SJSA1 (cell line): ENCODE data around the gene APOL5. TPM values are rescaled to one million over a fixed set of nuclear protein-coding genes. Genes with fewer than 3 reads are reported as not detected.
A peak's percentile ranks its signal among the peaks of the same experiment; 100 is the strongest.
"Not testable (repeated sequence)": the region's sequence is repeated elsewhere in the genome, so short reads cannot be mapped to it uniquely, and the experiment has no call there.

Experiments
- DNase-seq, 2 experiments: peaks; one replicate each; pipeline ENCODE4 v3.0.0-alpha.2; 2015 to 2020; ENCODE audit warnings: low spot score in 2 of 2, low read depth in 1 of 2
- H3K27ac ChIP-seq: fragments of 250-450 bp; sonication (Bioruptor Pico); 2 replicates; pipeline ENCODE4 v1.5.1; 2020; ENCODE audit warnings: mild to moderate bottlenecking, moderate library complexity
- H3K27me3 ChIP-seq: fragments of 250-450 bp; sonication (Bioruptor Pico); replicated peaks from 2 replicates; pipeline ENCODE4 v1.5.1; 2020; ENCODE audit warnings: mild to moderate bottlenecking, moderate library complexity
- H3K36me3 ChIP-seq: fragments of 250-450 bp; sonication (Bioruptor Pico); 2 replicates; pipeline ENCODE4 v1.5.1; 2020; ENCODE audit warnings: mild to moderate bottlenecking
- H3K4me1 ChIP-seq: fragments of 250-450 bp; sonication (Bioruptor Pico); replicated peaks from 2 replicates; pipeline ENCODE4 v1.6.1; 2021; ENCODE audit warnings: mild to moderate bottlenecking
- H3K4me3 ChIP-seq: fragments of 250-450 bp; sonication (Bioruptor Pico); 2 replicates; pipeline ENCODE4 v1.5.1; 2020; ENCODE audit warnings: mild to moderate bottlenecking
- H3K9me3 ChIP-seq: fragments of 250-450 bp; sonication (Bioruptor Pico); replicated peaks from 2 replicates; pipeline ENCODE4 v1.5.1; 2020; ENCODE audit warnings: mild to moderate bottlenecking
- total RNA-seq: library from RNA; depleted of rRNA; stranded (reverse); fragments of >200 nt; shearing (Covaris generic); gene quantifications from 2 replicates; pipeline ENCODE4 v1.2.3, GENCODE V29; 2014

Gene APOL5
- total RNA-seq, 1 experiment from 2014 or later = not detected

DNA sequence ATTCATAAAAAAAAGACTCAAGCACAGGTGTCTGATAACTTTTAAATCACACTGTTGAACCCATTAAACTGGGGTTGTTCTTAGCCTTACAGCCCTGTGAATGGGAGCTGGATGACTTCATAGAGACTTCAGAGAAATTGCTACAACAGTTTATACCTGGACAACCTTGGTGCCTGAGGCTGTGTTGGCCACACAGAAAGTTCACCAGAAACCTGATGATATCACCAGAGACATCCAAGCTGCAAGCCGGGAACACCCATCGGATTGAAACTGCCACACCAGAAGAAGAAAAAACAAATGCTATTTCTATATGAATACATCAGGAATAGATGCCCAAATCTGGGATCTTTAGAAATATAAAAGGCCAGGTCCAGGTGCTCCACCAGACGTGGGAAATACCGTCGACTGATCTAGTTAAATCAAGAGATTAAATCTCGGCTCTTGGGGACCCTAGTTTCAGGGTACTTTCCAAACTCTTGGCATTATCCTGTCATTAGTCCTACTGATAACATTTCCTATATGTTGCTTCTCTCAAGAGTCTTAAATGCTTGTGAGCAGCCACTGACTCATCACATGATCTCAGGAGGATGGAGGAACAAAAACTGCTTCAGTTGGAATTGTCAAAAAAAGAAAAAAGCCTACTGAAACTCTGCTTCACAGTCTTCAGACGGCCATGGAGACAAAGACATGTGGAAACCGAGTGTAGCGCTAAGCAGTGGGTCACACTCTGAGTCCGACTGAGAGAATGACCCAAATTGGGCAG, 28.6 kb upstream of the APOL5 start:
- Histone ChIP-seq H3K36me3 (no peaks in the 10 kb centered on the region), H3K9me3 (no peaks in the 10 kb centered on the region), H3K4me1 (peaks cover 8% of the 10 kb centered on the region), H3K4me3 (no peak overlapping the region), H3K27me3 (no peaks in the 10 kb centered on the region), H3K27ac (no peak overlapping the region)
- DNase-seq = no peak

GRCh38 chr22:35690001-35690400, 27.7 kb upstream of the APOL5 start:
- Histone ChIP-seq H3K4me1 (peaks cover 8% of the 10 kb centered on the region), H3K36me3 (no peaks in the 10 kb centered on the region), H3K27me3 (no peaks in the 10 kb centered on the region), H3K27ac (no peak overlapping the region), H3K9me3 (no peaks in the 10 kb centered on the region), H3K4me3 (no peak overlapping the region)
- DNase-seq = no peak

- Histone ChIP-seq H3K4me3 (no peak overlapping the region), H3K27me3 (no peaks in the 10 kb centered on the region), H3K9me3 (no peaks in the 10 kb centered on the region), H3K27ac (no peak overlapping the region), H3K4me1 (no peaks in the 10 kb centered on the region), H3K36me3 (no peaks in the 10 kb centered on the region)
- no peak for DNase-seq
These were observed 22.5 kb upstream of the APOL5 start for GRCh38 chr22:35695202-35695601.

DNA sequence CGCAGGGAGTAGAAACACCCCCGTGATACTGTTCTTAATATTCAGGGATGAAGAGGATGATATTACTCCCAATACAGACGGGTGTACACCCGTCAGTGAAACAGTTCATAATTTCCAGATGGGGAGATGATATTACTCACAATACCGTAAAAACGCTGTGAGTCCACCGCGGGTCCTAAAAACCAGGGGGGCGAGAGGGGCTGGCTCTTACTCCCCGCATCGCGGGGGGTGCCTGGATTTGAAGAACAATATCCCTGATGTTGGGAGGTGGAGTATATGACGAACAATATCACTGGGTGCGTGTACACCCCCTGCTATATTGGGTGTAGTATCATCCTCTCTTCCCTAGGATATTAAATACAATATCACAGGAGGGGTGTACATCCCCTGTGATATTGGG, 20.5 kb upstream of the APOL5 start:
- no peak for DNase-seq
- no peak overlapping the region for H3K27ac ChIP-seq
- H3K9me3 ChIP-seq = no peaks in the 10 kb centered on the region
- H3K4me1 ChIP-seq = no peaks in the 10 kb centered on the region
- no peak overlapping the region for H3K4me3 ChIP-seq
- H3K27me3 ChIP-seq = no peaks in the 10 kb centered on the region
- H3K36me3 ChIP-seq = no peaks in the 10 kb centered on the region

- not testable (repeated sequence) for DNase-seq, H3K4me3 ChIP-seq, H3K27ac ChIP-seq, H3K4me1 ChIP-seq, H3K36me3 ChIP-seq, H3K9me3 ChIP-seq, H3K27me3 ChIP-seq
These were observed 17.8 kb upstream of the APOL5 start for GRCh38 chr22:35699852-35700251.

GRCh38 chr22:35703861-35704584, 13.6 kb upstream of the APOL5 start:
- Histone ChIP-seq H3K36me3 (no peaks in the 10 kb centered on the region), H3K4me3 (no peak overlapping the region), H3K4me1 (peaks cover 13% of the 10 kb centered on the region), H3K27ac (no peak overlapping the region), H3K9me3 (no peaks in the 10 kb centered on the region), H3K27me3 (no peaks in the 10 kb centered on the region)
- no peak for DNase-seq

GRCh38 chr22:35705141-35705540, 12.5 kb upstream of the APOL5 start:
- no peak overlapping the region; the same call in 1 of the 2 replicates for H3K27ac ChIP-seq
- peaks cover 13% of the 10 kb centered on the region for H3K4me1 ChIP-seq

DNA sequence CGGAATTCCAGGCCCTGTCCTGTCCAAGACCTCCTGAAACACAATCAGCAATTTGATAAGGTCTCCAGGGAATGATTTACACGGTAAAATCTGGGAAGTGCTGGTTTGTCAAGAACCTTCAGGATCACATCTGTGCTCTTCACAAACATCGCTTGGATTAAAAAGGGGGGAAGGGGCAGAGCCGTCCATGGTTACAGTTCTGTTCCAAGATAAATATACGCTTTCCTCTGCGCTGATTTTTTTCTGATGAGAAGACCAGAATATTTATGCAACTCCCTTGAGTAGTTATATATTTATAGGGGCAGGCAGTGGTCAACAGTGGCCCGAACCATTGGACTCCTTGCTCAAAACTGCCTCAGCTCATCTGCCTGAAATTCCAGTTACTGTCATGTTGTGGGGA, 9.2 kb upstream of the APOL5 start:
- no peak overlapping the region for H3K27ac ChIP-seq
- DNase-seq = no peak

More at GRCh38 chr22:35705141-35705540, 12.5 kb upstream of the APOL5 start:
- no peaks in the 10 kb centered on the region for H3K36me3 ChIP-seq
- H3K4me3 ChIP-seq = no peak overlapping the region
- no peaks in the 10 kb centered on the region for H3K9me3 ChIP-seq
- DNase-seq = peak in 1 of 2 experiments; percentile 28
- no peaks in the 10 kb centered on the region for H3K27me3 ChIP-seq

GRCh38 chr22:35708917-35709316, 8.8 kb upstream of the APOL5 start:
- Histone ChIP-seq H3K4me1 (peaks cover 13% of the 10 kb centered on the region), H3K4me3 (no peak overlapping the region), H3K36me3 (no peaks in the 10 kb centered on the region), H3K9me3 (peaks cover 5% of the 10 kb centered on the region; the same call in 1 of the 2 replicates), H3K27ac (no peak overlapping the region), H3K27me3 (no peaks in the 10 kb centered on the region)
- no peak for DNase-seq

More for the DNA sequence above, 9.2 kb upstream of the APOL5 start:
- Histone ChIP-seq H3K9me3 (peaks cover 5% of the 10 kb centered on the region; the same call in 1 of the 2 replicates), H3K4me3 (no peak overlapping the region), H3K27me3 (no peaks in the 10 kb centered on the region), H3K36me3 (no peaks in the 10 kb centered on the region), H3K4me1 (peaks cover 13% of the 10 kb centered on the region)

DNA sequence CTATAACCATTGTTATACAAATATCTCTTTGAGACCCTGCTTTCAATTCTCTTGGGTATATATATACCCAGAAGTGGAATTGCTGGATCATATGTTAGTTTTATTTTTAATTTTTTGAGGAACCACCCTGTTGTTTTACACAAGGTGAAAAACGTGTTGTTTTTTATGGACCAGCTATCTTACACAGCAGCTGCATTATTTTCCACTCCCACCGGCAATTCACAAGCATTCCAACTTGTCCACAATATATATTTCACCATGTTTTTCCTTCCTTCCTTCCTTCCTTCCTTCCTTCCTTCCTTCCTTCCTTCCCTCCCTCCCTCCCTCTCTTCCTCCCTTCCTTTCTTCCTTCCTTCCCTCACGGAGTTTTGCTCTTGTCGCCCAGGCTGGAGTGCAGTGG, 6.3 kb upstream of the APOL5 start:
- no peak overlapping the region for H3K4me3 ChIP-seq
- H3K27ac ChIP-seq = no peak overlapping the region
- H3K27me3 ChIP-seq = no peaks in the 10 kb centered on the region
- peaks cover 3% of the 10 kb centered on the region; the same call in 1 of the 2 replicates for H3K4me1 ChIP-seq
- DNase-seq = no peak
- H3K9me3 ChIP-seq = peaks cover 5% of the 10 kb centered on the region; the same call in 1 of the 2 replicates
- H3K36me3 ChIP-seq = no peaks in the 10 kb centered on the region

GRCh38 chr22:35712672-35713071, 5.0 kb upstream of the APOL5 start:
- H3K9me3 ChIP-seq = peaks cover 5% of the 10 kb centered on the region; the same call in 1 of the 2 replicates
- no peaks in the 10 kb centered on the region for H3K27me3 ChIP-seq
- no peak for DNase-seq
- no peak overlapping the region for H3K4me3 ChIP-seq
- peaks cover 3% of the 10 kb centered on the region; the same call in 1 of the 2 replicates for H3K4me1 ChIP-seq
- no peaks in the 10 kb centered on the region for H3K36me3 ChIP-seq
- no peak overlapping the region for H3K27ac ChIP-seq

- Histone ChIP-seq H3K4me3 (no peak overlapping the region), H3K4me1 (peaks cover 2% of the 10 kb centered on the region; the same call in 1 of the 2 replicates), H3K9me3 (no peaks in the 10 kb centered on the region), H3K36me3 (no peaks in the 10 kb centered on the region), H3K27ac (no peak overlapping the region), H3K27me3 (no peaks in the 10 kb centered on the region)
- DNase-seq = no peak
These were observed 1.7 kb downstream of the APOL5 start for GRCh38 chr22:35719212-35719875.

DNA sequence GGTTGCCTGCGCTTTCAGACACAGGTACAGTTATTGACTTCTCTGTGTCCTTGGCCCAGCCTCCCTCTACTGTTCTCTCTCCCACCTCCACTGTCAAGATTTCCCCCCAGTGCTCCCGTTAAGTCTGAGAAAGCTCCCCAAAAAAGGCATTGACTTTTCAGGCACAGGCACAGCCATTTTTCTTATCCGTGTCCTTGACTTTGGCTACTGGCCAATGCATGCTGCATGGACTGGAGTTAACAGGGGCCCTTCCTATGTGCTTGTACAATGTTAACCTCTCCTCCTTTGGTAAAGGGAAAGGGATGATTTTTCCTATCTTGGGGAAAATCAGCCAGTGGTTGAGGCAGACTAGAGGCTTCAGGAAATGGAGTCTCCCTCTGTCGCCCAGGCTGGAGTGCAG, 4.3 kb downstream of the APOL5 start:
- Histone ChIP-seq H3K27ac (no peak overlapping the region), H3K4me3 (no peak overlapping the region), H3K4me1 (no peaks in the 10 kb centered on the region), H3K9me3 (no peaks in the 10 kb centered on the region), H3K36me3 (no peaks in the 10 kb centered on the region), H3K27me3 (no peaks in the 10 kb centered on the region)
- no peak for DNase-seq

DNA sequence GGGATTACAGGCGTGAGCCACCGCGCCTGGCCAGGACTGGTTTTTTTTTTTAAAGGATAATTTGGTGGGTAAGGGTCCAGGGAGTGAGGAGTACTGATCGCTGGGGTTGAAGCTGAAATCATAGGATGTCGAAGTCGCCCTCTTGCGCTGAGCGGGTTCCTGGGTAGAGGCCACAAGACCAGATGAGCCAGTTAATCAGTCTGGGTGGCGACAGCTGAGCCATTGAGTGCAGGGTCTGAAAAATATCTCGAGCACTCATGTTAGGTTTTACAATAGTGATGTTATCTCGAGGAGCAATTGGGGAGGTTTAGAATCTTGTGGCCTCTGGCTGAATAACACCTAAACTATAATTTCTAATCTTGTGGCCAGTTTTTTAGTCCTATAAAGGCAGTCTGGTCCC, 7.8 kb downstream of the APOL5 start:
- Histone ChIP-seq H3K4me3 (no peak overlapping the region), H3K27me3 (no peaks in the 10 kb centered on the region), H3K27ac (no peak overlapping the region), H3K9me3 (no peaks in the 10 kb centered on the region), H3K4me1 (no peaks in the 10 kb centered on the region), H3K36me3 (no peaks in the 10 kb centered on the region)
- no peak for DNase-seq
